GM23248 (cell line): Measurements from ENCODE around the gene CNDP1. TPM values are rescaled to one million over a fixed set of nuclear protein-coding genes. Genes with fewer than 3 reads are reported as not detected.

ENCODE experiments used
- DNase-seq: peaks from one replicate; pipeline ENCODE4 v3.0.0-alpha.2; 2015
- H2AFZ ChIP-seq: fragments of 200-600 bp; sonication (generic); 2 replicates; pipeline ENCODE4 v1.6.1; 2016; ENCODE audit warnings: antibody characterized with exemption
- H3F3A ChIP-seq: fragments of 200-600 bp; sonication (generic); 2 replicates; pipeline ENCODE4 v1.6.1; 2016; ENCODE audit warnings: mild to moderate bottlenecking, antibody characterized with exemption, mixed run types; ENCODE audit not compliant: insufficient read depth
- H3K27ac ChIP-seq: fragments of 200-600 bp; sonication (generic); 2 replicates; pipeline ENCODE4 v1.5.1; 2016; ENCODE audit warnings: mild to moderate bottlenecking
- H3K27me3 ChIP-seq: fragments of 200-600 bp; sonication (generic); replicated peaks from 2 replicates; pipeline ENCODE4 v1.6.1; 2016; ENCODE audit warnings: mild to moderate bottlenecking; ENCODE audit not compliant: insufficient read depth
- H3K36me3 ChIP-seq: fragments of 200-600 bp; sonication (generic); 2 replicates; pipeline ENCODE4 v1.6.1; 2016; ENCODE audit warnings: low read depth, mild to moderate bottlenecking
- H3K4me1 ChIP-seq: fragments of 200-600 bp; sonication (generic); 2 replicates; pipeline ENCODE4 v1.6.1; 2016; ENCODE audit warnings: mild to moderate bottlenecking; ENCODE audit not compliant: insufficient read depth
- H3K4me2 ChIP-seq: fragments of 200-600 bp; sonication (generic); one replicate; pipeline ENCODE4 v1.6.1; 2016; ENCODE audit warnings: mild to moderate bottlenecking; ENCODE audit not compliant: unreplicated experiment
- H3K4me3 ChIP-seq: fragments of 200-600 bp; sonication (generic); 2 replicates; pipeline ENCODE4 v1.5.1; 2016; ENCODE audit warnings: mild to moderate bottlenecking
- H3K79me2 ChIP-seq: fragments of 200-600 bp; sonication (generic); 2 replicates; pipeline ENCODE4 v1.6.1; 2016; ENCODE audit warnings: mild to moderate bottlenecking; ENCODE audit not compliant: insufficient read depth
- H3K9ac ChIP-seq: fragments of 200-600 bp; sonication (generic); 2 replicates; pipeline ENCODE4 v1.6.1; 2016; ENCODE audit warnings: mild to moderate bottlenecking
- H3K9me2 ChIP-seq: fragments of 200-600 bp; sonication (generic); 2 replicates; pipeline ENCODE4 v1.6.1; 2016; ENCODE audit warnings: mixed run types, mild to moderate bottlenecking, moderate library complexity; ENCODE audit not compliant: insufficient read depth
- H3K9me3 ChIP-seq: fragments of 200-600 bp; sonication (generic); one replicate; pipeline ENCODE4 v1.6.1; 2017; ENCODE audit warnings: low read depth
- H4K20me1 ChIP-seq: fragments of 200-600 bp; sonication (generic); 2 replicates; pipeline ENCODE4 v1.6.0; 2016; ENCODE audit not compliant: insufficient read depth
- EZH2 ChIP-seq: fragments of 200-600 bp; sonication (generic); IDR thresholded peaks from 2 replicates; pipeline ENCODE4 v1.6.1; 2018; ENCODE audit warnings: antibody characterized with exemption, mild to moderate bottlenecking; ENCODE audit not compliant: insufficient read depth, poor library complexity, severe bottlenecking
- EZH2phosphoT487 ChIP-seq: fragments of 200-600 bp; sonication (generic); IDR thresholded peaks from 2 replicates; pipeline ENCODE4 v1.6.1; 2018; ENCODE audit warnings: antibody characterized with exemption, moderate library complexity, mild to moderate bottlenecking, low read depth; ENCODE audit not compliant: insufficient read depth
- WGBS, 2 experiments: methylation state at CpG; one replicate each; pipeline ENCODE4 v1.1.6; 2015 to 2017; ENCODE audit warnings: low lambda C conversion rate in 2 of 2, low coverage in 1 of 2; ENCODE audit errors: missing lambda C conversion rate in 2 of 2; 5-methylcytosine and 5-hydroxymethylcytosine counted together
- in situ Hi-C: fragments of 300-500 bp; cut with MboI; formaldehyde crosslinking; loops from 2 replicates; pipeline ENCODE4 v1.15.0; 2020
- polyA plus RNA-seq: library from polyadenylated mRNA; unstranded; fragments of >200 nt; fragmentation: Nextera tagmentation; extraction: Ambion mirVana; gene quantifications from 2 replicates; pipeline ENCODE4 v1.2.1, GENCODE V29; 2016
- total RNA-seq: library from RNA; depleted of rRNA; stranded (reverse); fragments of >200 nt; shearing (Covaris generic); gene quantifications from 2 replicates; pipeline ENCODE4 v1.2.3, GENCODE V29; 2014

Gene CNDP1
- total and polyA plus RNA-seq, 2 experiments from 2014 or later: not detected

GRCh38 chr18:74509856-74510769, 24.2 kb upstream of the CNDP1 start:
- WGBS, 2 experiments: 87 to 89% methylated on average over 28 to 29 of the region's 29 CpGs
- in situ Hi-C loops: no loop called here
- no peaks in the 10 kb centered on the region; the same call in 1 of the 2 replicates for H3K36me3 ChIP-seq

GRCh38 chr18:74510770-74511095, 23.6 kb upstream of the CNDP1 start:
- H3K36me3 ChIP-seq: no peaks in the 10 kb centered on the region; the same call in 1 of the 2 replicates
- no peaks in the 10 kb centered on the region; the same call in 1 of the 2 replicates for H3K79me2 ChIP-seq
- in situ Hi-C loops: no loop called here
- H3K9ac ChIP-seq: no peak overlapping the region
- no peaks in the 10 kb centered on the region for H4K20me1 ChIP-seq
- H3K27me3 ChIP-seq: no peaks in the 10 kb centered on the region
- H3F3A ChIP-seq: no peaks in the 10 kb centered on the region
- no peak overlapping the region for H3K4me2 ChIP-seq
- no peak overlapping the region for H3K4me3 ChIP-seq
- no peaks in the 10 kb centered on the region for H3K9me3 ChIP-seq
- no peak for TF ChIP-seq EZH2phosphoT487
- no peak for TF ChIP-seq EZH2
- H3K9me2 ChIP-seq: no peaks in the 10 kb centered on the region
- H3K27ac ChIP-seq: no peak overlapping the region
- 97 to 98% methylated on average over 12 of the region's 12 CpGs for WGBS, 2 experiments
- no peak overlapping the region for H2AFZ ChIP-seq
- H3K4me1 ChIP-seq: no peaks in the 10 kb centered on the region
- no peak for DNase-seq

More at GRCh38 chr18:74509856-74510769, 24.2 kb upstream of the CNDP1 start:
- Histone ChIP-seq H3K4me1 (no peaks in the 10 kb centered on the region), H4K20me1 (no peaks in the 10 kb centered on the region), H3K9ac (no peak overlapping the region), H3K4me2 (no peak overlapping the region), H2AFZ (no peak overlapping the region), H3K9me3 (no peaks in the 10 kb centered on the region), H3K79me2 (no peaks in the 10 kb centered on the region; the same call in 1 of the 2 replicates), H3K4me3 (no peak overlapping the region), H3K27ac (no peak overlapping the region), H3F3A (no peaks in the 10 kb centered on the region), H3K27me3 (no peaks in the 10 kb centered on the region), H3K9me2 (no peaks in the 10 kb centered on the region)
- no peak for TF ChIP-seq EZH2
- TF ChIP-seq EZH2phosphoT487: no peak
- DNase-seq: no peak

GRCh38 chr18:74511823-74512222, 22.5 kb upstream of the CNDP1 start:
- H3K27ac ChIP-seq: no peak overlapping the region
- in situ Hi-C loops: no loop called here
- 94 to 96% methylated on average over 7 of the region's 7 CpGs for WGBS, 2 experiments
- no peaks in the 10 kb centered on the region for H3F3A ChIP-seq
- TF ChIP-seq EZH2phosphoT487 (no peak), EZH2 (no peak)
- H3K27me3 ChIP-seq: no peaks in the 10 kb centered on the region
- H3K9me3 ChIP-seq: no peaks in the 10 kb centered on the region
- H2AFZ ChIP-seq: no peak overlapping the region
- H3K4me2 ChIP-seq: no peak overlapping the region
- DNase-seq: no peak
- no peaks in the 10 kb centered on the region for H4K20me1 ChIP-seq
- no peaks in the 10 kb centered on the region for H3K4me1 ChIP-seq
- H3K9ac ChIP-seq: no peak overlapping the region
- H3K9me2 ChIP-seq: no peaks in the 10 kb centered on the region
- H3K79me2 ChIP-seq: no peaks in the 10 kb centered on the region; the same call in 1 of the 2 replicates
- H3K36me3 ChIP-seq: no peaks in the 10 kb centered on the region; the same call in 1 of the 2 replicates
- H3K4me3 ChIP-seq: no peak overlapping the region

- H3K4me3 ChIP-seq: no peak overlapping the region
- no peaks in the 10 kb centered on the region for H3K9me2 ChIP-seq
- 97 to 98% methylated on average over 15 of the region's 15 CpGs for WGBS, 2 experiments
Measured at GRCh38 chr18:74512321-74513053, 21.8 kb upstream of the CNDP1 start.

More at GRCh38 chr18:74512321-74513053, 21.8 kb upstream of the CNDP1 start:
- Histone ChIP-seq H3K9me3 (no peaks in the 10 kb centered on the region), H3K27ac (no peak overlapping the region), H4K20me1 (no peaks in the 10 kb centered on the region), H3K4me2 (no peak overlapping the region), H3K79me2 (no peaks in the 10 kb centered on the region; the same call in 1 of the 2 replicates), H3K36me3 (no peaks in the 10 kb centered on the region; the same call in 1 of the 2 replicates), H3F3A (no peaks in the 10 kb centered on the region), H3K4me1 (no peaks in the 10 kb centered on the region), H3K27me3 (no peaks in the 10 kb centered on the region), H2AFZ (no peak overlapping the region), H3K9ac (no peak overlapping the region)
- TF ChIP-seq EZH2 (no peak), EZH2phosphoT487 (no peak)
- no peak for DNase-seq
- in situ Hi-C loops: no loop called here
